Activated CD4-positive, alpha-beta memory T cell treated with anti-CD3 and anti-CD28 coated beads for 36 hours (primary cell): ENCODE measurements around the gene FANCL. TPM values are rescaled to one million over a fixed set of nuclear protein-coding genes. Genes with fewer than 3 reads are reported as not detected.
"Not testable (repeated sequence)": the region's sequence is repeated elsewhere in the genome, so short reads cannot be mapped to it uniquely, and the experiment has no call there.

Experiments used
- CTCF ChIA-PET: fragments of 350-600 bp; sonication (Branson Sonifier 250); formaldehyde crosslinking; loops from one replicate; lab custom pipeline; 2021; ENCODE audit warnings: antibody characterized with exemption, inconsistent platforms; lab: Charles Lee
- POLR2A ChIA-PET: fragments of 350-600 bp; sonication (Branson Sonifier 250); formaldehyde crosslinking; loops from one replicate; lab custom pipeline; 2021; ENCODE audit warnings: antibody characterized with exemption; lab: Charles Lee
- DNase-seq: peaks from one replicate; pipeline ENCODE4 v3.0.0-alpha.2; 2020
- H3K27ac Mint-ChIP-seq: one replicate; pipeline ENCODE4 v1.8.0; 2021; ENCODE audit warnings: mixed read lengths
- H3K27me3 Mint-ChIP-seq: one replicate; pipeline ENCODE4 v1.8.0; 2021; ENCODE audit warnings: mixed read lengths
- H3K36me3 Mint-ChIP-seq: one replicate; pipeline ENCODE4 v1.8.0; 2021; ENCODE audit warnings: mixed read lengths
- H3K4me1 Mint-ChIP-seq: one replicate; pipeline ENCODE4 v1.8.0; 2021; ENCODE audit warnings: low read depth, mixed read lengths
- H3K4me3 Mint-ChIP-seq: one replicate; pipeline ENCODE4 v1.8.0; 2021; ENCODE audit warnings: mild to moderate bottlenecking, mixed read lengths
- H3K9me3 Mint-ChIP-seq: one replicate; pipeline ENCODE4 v1.8.0; 2021; ENCODE audit warnings: mixed read lengths
- intact Hi-C: fragments of 100-400 bp; cut with micrococcal nuclease; formaldehyde crosslinking; loops from one replicate; pipeline ENCODE4 v1.15.1; 2023
- total RNA-seq, 2 experiments: library from RNA; stranded (reverse); gene quantifications; one replicate each; pipeline ENCODE4 v1.2.3, GENCODE V29; 2021

Gene FANCL
- total RNA-seq, 2 experiments from 2014 or later, result 24.2 to 27.9 TPM

DNA sequence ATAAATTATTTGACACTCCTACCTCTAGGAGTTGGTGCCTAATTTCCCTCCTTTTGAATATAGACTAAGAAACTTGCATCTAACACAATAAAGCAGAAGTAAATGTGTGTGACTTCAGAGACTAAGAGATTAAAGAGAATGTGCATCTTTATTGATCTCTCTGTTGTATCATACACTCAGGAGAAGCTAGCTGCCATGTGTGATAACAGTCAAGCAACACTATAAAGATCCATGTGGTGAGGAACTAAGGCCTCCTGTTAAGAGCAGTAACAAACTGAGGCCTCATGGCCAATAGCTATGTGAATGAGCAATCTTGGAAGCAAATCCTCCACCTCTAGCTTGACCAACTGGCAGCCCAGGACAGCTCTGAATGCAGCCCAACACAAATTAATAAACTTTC, 3.4 kb downstream of the FANCL start:
- POLR2A ChIA-PET, result no interaction called here
- intact Hi-C loops, result no loop called here
- Mint-ChIP-seq H3K4me1 (peaks cover 37% of the 10 kb centered on the region), H3K36me3 (peaks cover 2% of the 10 kb centered on the region), H3K4me3 (no peak overlapping the region), H3K27me3 (no peaks in the 10 kb centered on the region), H3K27ac (no peak overlapping the region), H3K9me3 (peaks cover 4% of the 10 kb centered on the region)
- CTCF ChIA-PET, result no interaction called here
- no peak for DNase-seq

- H3K27ac Mint-ChIP-seq, result no peak overlapping the region
- ChIA-PET POLR2A (no interaction called here), CTCF (no interaction called here)
- H3K27me3 Mint-ChIP-seq, result no peaks in the 10 kb centered on the region
- DNase-seq, result no peak
- intact Hi-C loops, result no loop called here
- no peaks in the 10 kb centered on the region for H3K36me3 Mint-ChIP-seq
- H3K4me3 Mint-ChIP-seq, result no peak overlapping the region
- H3K4me1 Mint-ChIP-seq, result peaks cover 34% of the 10 kb centered on the region
- H3K9me3 Mint-ChIP-seq, result peaks cover 4% of the 10 kb centered on the region
Observed at GRCh38 chr2:58235984-58236383, 5.1 kb downstream of the FANCL start.

DNA sequence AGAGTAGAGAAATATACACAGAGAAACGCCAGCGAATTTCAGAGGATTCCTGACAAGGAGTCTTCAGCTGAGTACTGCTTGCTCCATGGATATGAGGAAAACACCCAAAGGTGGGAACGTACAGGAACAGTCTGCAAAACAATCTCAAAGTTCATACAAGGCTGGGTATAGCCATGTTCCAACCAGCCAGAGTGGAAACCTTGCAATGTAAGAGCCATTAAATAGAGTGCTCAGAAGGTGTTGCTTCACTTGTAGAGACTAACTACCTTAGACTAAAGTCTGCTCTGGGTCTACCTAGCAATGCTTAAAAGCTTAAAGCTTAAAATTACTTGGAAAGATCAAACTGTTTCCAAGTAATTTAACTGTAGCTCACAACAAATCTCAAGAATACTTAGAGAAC, 6.0 kb downstream of the FANCL start:
- ChIA-PET CTCF (no interaction called here), POLR2A (no interaction called here)
- Mint-ChIP-seq H3K4me3 (no peak overlapping the region), H3K36me3 (no peaks in the 10 kb centered on the region), H3K4me1 (peaks cover 31% of the 10 kb centered on the region), H3K27me3 (no peaks in the 10 kb centered on the region), H3K9me3 (peaks cover 4% of the 10 kb centered on the region), H3K27ac (no peak overlapping the region)
- intact Hi-C loops, result no loop called here
- no peak for DNase-seq

- Mint-ChIP-seq H3K27me3 (no peaks in the 10 kb centered on the region), H3K4me3 (no peak overlapping the region), H3K4me1 (peaks cover 1% of the 10 kb centered on the region), H3K36me3 (peaks cover 14% of the 10 kb centered on the region), H3K27ac (no peak overlapping the region), H3K9me3 (no peaks in the 10 kb centered on the region)
- intact Hi-C loops, result no loop called here
- DNase-seq, result no peak
- CTCF ChIA-PET, result no interaction called here
- POLR2A ChIA-PET, result no interaction called here
Observed at GRCh38 chr2:58228299-58228698, 12.8 kb downstream of the FANCL start.

DNA sequence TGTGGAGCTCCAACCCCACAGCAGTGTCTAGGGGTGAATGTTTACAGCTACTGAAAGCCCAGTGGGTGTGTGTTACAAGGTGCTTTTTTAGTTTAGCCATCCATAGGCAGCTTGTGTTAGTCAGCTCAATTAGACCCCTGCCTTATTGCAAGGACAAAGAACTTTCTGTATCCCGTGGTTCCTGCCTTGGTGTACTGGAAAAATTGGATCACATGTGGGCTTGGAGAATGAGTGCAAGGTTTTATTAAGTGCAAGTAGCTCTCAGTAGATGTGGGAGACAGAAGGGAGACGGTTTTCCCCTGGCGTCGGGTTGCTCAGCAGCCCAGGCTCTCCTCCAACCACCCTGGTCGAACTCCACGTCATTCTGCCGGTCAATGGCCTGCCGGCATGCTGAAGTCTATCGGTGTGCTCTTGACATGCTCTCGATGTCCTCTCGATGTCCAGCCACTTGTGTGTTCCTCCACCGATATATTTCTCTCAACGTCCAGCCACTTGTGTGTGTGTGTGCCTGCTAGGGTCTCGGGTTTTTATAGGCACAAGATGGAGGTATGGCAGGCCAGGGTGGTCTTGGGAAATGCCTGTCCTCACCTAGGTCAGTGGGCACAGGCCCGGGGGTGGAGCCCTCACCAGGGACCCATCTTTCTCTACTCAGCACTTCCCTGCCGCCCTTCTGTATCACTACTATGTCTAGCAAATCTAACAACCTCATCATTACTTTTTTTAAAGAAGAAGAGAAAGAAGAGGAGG, 13.8 kb downstream of the FANCL start:
- Mint-ChIP-seq H3K27me3 (no peaks in the 10 kb centered on the region), H3K4me1 (peaks cover 1% of the 10 kb centered on the region), H3K9me3 (no peaks in the 10 kb centered on the region), H3K27ac (no peak overlapping the region), H3K36me3 (peaks cover 14% of the 10 kb centered on the region), H3K4me3 (no peak overlapping the region)
- no peak for DNase-seq
- ChIA-PET POLR2A (no interaction called here), CTCF (no interaction called here)
- intact Hi-C loops, result no loop called here

DNA sequence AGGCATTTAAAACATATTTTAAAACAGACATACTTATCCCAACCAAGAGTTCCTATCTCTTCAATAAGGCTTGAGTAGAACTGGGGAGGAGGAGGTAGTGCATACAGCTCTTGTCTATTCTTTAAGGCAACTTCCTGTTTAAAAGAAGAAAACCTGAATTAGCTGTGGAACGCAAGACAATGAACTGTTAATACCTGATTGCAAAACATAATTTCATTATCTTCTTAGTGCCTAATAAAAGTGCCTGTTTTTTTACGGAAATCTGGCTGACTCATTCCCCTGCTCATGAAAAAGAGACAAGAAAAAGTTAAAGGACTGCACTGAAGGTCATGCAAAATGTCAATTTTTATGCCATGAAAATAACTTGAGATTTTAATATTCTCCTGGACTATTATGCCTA, 19.2 kb downstream of the FANCL start:
- Mint-ChIP-seq H3K4me3 (no peak overlapping the region), H3K36me3 (peaks cover 10% of the 10 kb centered on the region), H3K27ac (no peak overlapping the region), H3K4me1 (peaks cover 1% of the 10 kb centered on the region), H3K9me3 (no peaks in the 10 kb centered on the region), H3K27me3 (no peaks in the 10 kb centered on the region)
- POLR2A ChIA-PET, result no interaction called here
- no peak for DNase-seq
- intact Hi-C loops, result no loop called here
- CTCF ChIA-PET, result interaction anchor here (0.7 kb wide), 1 partner anchor 72 kb away, joined by 3 read pairs; no protein-coding TSS in a partner anchor

GRCh38 chr2:58215429-58215828, 25.7 kb downstream of the FANCL start:
- CTCF ChIA-PET, result interaction anchor here (1.2 kb wide), 1 partner anchor 310 kb away, joined by 4 read pairs; no protein-coding TSS in a partner anchor
- peaks cover 47% of the 10 kb centered on the region for H3K36me3 Mint-ChIP-seq
- H3K4me3 Mint-ChIP-seq, result no peak overlapping the region
- POLR2A ChIA-PET, result no interaction called here
- H3K27ac Mint-ChIP-seq, result no peak overlapping the region
- intact Hi-C loops, result no loop called here
- no peaks in the 10 kb centered on the region for H3K4me1 Mint-ChIP-seq
- no peak for DNase-seq
- no peaks in the 10 kb centered on the region for H3K27me3 Mint-ChIP-seq
- peaks cover 20% of the 10 kb centered on the region for H3K9me3 Mint-ChIP-seq

GRCh38 chr2:58210951-58211568, 30.1 kb downstream of the FANCL start:
- H3K4me1 Mint-ChIP-seq, POLR2A ChIA-PET, H3K27ac Mint-ChIP-seq, intact Hi-C loops, CTCF ChIA-PET, DNase-seq, H3K27me3 Mint-ChIP-seq, H3K4me3 Mint-ChIP-seq: not testable (repeated sequence)
- Mint-ChIP-seq H3K36me3 (peaks cover 41% of the 10 kb centered on the region), H3K9me3 (peaks cover 25% of the 10 kb centered on the region)

- Mint-ChIP-seq H3K36me3 (peaks cover 25% of the 10 kb centered on the region), H3K9me3 (peaks cover 22% of the 10 kb centered on the region), H3K4me1 (no peaks in the 10 kb centered on the region), H3K4me3 (no peak overlapping the region), H3K27me3 (no peaks in the 10 kb centered on the region), H3K27ac (no peak overlapping the region)
- ChIA-PET CTCF (no interaction called here), POLR2A (no interaction called here)
- intact Hi-C loops, result no loop called here
- DNase-seq, result no peak
Observed at GRCh38 chr2:58207189-58207588, 33.9 kb downstream of the FANCL start.

DNA sequence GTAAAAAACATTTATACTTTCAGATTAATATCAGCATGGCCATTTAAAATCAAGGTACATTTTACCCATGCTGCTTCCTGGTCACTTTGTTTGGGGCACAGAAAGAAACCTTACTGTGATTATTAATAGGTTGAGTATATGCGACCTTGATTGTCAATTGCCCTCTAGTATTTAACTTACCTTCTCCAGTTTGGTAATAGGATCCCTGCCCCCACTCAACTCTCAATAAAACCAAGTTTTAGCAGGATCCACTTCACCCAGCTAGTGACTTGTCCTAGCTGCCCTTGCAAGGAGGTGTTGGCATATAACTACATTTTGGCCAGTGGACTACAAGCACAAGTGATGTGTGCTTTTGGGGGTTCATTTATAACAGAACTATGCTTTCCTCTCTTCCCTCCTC, 34.3 kb downstream of the FANCL start:
- Mint-ChIP-seq H3K27me3 (no peaks in the 10 kb centered on the region), H3K27ac (no peak overlapping the region), H3K9me3 (peaks cover 18% of the 10 kb centered on the region), H3K36me3 (peaks cover 22% of the 10 kb centered on the region), H3K4me1 (no peaks in the 10 kb centered on the region), H3K4me3 (no peak overlapping the region)
- DNase-seq, result no peak
- intact Hi-C loops, result no loop called here
- POLR2A ChIA-PET, result no interaction called here
- CTCF ChIA-PET, result no interaction called here

DNA sequence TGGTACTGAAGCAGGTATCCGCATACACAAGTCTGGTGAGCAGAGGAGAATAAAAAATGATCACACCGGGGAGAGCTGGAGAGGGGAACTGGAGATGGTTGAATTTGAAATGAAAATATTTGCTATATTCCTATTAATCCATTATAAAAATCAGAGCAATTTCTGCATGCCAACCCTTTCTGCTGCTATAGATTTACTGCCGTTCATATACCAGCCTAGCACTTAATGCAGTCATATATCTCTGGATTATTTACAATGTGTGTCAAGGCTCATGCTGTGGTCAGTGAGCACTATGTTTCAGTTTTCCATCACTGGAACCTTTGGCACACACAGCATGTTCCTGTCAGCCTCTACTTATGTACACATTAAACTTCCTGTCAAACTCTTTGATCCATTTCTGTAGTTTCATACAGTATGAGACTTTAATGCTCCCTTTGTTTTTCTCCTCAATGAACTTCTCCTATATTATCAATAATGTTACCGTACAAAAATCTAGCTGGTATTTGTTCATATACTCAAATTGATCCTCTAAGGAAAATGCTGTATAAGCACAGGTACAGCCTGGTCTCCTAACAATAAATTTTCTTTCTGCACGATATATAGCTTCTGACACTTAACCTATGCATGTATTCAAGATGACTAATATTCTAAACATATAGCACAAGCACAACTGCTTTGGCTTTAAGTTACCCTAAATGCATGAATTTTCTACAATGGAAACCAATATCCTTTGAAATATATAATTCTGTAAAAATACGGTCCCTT, 36.7 kb downstream of the FANCL start:
- intact Hi-C loops, result no loop called here
- Mint-ChIP-seq H3K27me3 (no peaks in the 10 kb centered on the region), H3K4me3 (no peak overlapping the region)

DNA sequence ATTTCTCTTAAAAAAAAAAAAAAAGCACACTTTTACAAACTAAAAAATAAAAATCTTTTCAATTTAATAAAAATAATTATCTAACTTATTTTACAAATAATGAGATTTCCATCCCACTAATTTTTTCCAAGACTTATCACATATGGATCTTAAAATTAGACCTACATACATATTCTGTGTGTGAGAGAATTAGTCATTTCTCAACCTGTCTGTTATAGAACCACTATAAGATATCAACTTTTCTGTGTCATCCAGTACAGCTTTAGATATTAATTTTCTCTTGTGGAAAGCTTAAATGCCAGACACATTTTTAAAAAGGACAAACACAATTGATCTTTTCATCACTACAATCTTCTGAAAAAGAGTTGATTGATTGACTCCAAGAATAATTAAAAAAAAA, 38.1 kb downstream of the FANCL start:
- intact Hi-C loops, result no loop called here
- Mint-ChIP-seq H3K4me3 (no peak overlapping the region), H3K27ac (no peak overlapping the region), H3K4me1 (no peaks in the 10 kb centered on the region), H3K9me3 (no peaks in the 10 kb centered on the region), H3K27me3 (no peaks in the 10 kb centered on the region), H3K36me3 (peaks cover 5% of the 10 kb centered on the region)
- ChIA-PET CTCF (interaction anchor here (0.6 kb wide), 1 partner anchor 237 kb away, joined by 3 read pairs; no protein-coding TSS in a partner anchor), POLR2A (no interaction called here)
- no peak for DNase-seq

More for the DNA sequence above, 36.7 kb downstream of the FANCL start:
- POLR2A ChIA-PET, result no interaction called here
- CTCF ChIA-PET, result interaction anchor here (1.4 kb wide), 1 partner anchor 13 kb away, joined by 3 read pairs; no protein-coding TSS in a partner anchor
- H3K27ac Mint-ChIP-seq, result no peak overlapping the region
- no peaks in the 10 kb centered on the region for H3K9me3 Mint-ChIP-seq
- H3K4me1 Mint-ChIP-seq, result no peaks in the 10 kb centered on the region
- peaks cover 4% of the 10 kb centered on the region for H3K36me3 Mint-ChIP-seq
- no peak for DNase-seq
